Natural killer cell (primary cell): ENCODE data around the gene RDH13. TPM values are rescaled to one million over a fixed set of nuclear protein-coding genes. Genes with fewer than 3 reads are reported as not detected.

Source experiments
- ATAC-seq, 3 donors: fragments of 150-1000 bp in 2 of 3; fragments of 200-7000 bp in 1 of 3; cut with Tn5 transposase; 1 replicate in 1 of 3; 2 replicates in 2 of 3; pipeline ENCODE4 v1.10.0; 2021; ENCODE audit warnings: mild to moderate bottlenecking in 2 of 3, moderate library complexity in 2 of 3
- DNase-seq, 2 donors: peaks; one replicate each; pipeline versions ENCODE4 v3.0.0 to v3.0.0-alpha.2; 2013 to 2021; ENCODE audit warnings: mixed read lengths in 1 of 2
- H3K27ac ChIP-seq: one replicate; pipeline ENCODE4 v1.5.1; 2013; ENCODE audit warnings: mild to moderate bottlenecking, low read length
- H3K27me3 ChIP-seq: one replicate; pipeline ENCODE4 v1.6.1; 2013; ENCODE audit warnings: low read length; ENCODE audit not compliant: control insufficient read depth, insufficient read depth
- H3K36me3 ChIP-seq: one replicate; pipeline ENCODE4 v1.6.1; 2013; ENCODE audit warnings: low read length; ENCODE audit not compliant: control insufficient read depth, insufficient read depth
- H3K4me1 ChIP-seq: one replicate; pipeline ENCODE4 v1.6.1; 2013; ENCODE audit warnings: low read length; ENCODE audit not compliant: control insufficient read depth, insufficient read depth
- H3K4me3 ChIP-seq: one replicate; pipeline ENCODE4 v1.5.1; 2013; ENCODE audit warnings: low read length
- H3K9me3 ChIP-seq: one replicate; pipeline ENCODE4 v1.6.1; 2013; ENCODE audit warnings: low read length; ENCODE audit not compliant: control insufficient read depth, insufficient read depth
- H3K27ac Mint-ChIP-seq, 2 donors: one replicate each; pipeline ENCODE4 v1.8.0; 2022; ENCODE audit warnings: mild to moderate bottlenecking in 2 of 2, mixed read lengths in 2 of 2, moderate library complexity in 1 of 2
- H3K27me3 Mint-ChIP-seq, 2 donors: one replicate each; pipeline ENCODE4 v1.8.0; 2022; ENCODE audit warnings: low read depth in 2 of 2, mixed read lengths in 2 of 2
- H3K36me3 Mint-ChIP-seq: one replicate; pipeline ENCODE4 v1.8.0; 2022; ENCODE audit warnings: mixed read lengths
- H3K4me1 Mint-ChIP-seq, 2 donors: one replicate each; pipeline ENCODE4 v1.8.0; 2022; ENCODE audit warnings: mixed read lengths in 2 of 2
- H3K4me3 Mint-ChIP-seq: one replicate; pipeline ENCODE4 v1.8.0; 2022; ENCODE audit warnings: mild to moderate bottlenecking, moderate library complexity, mixed read lengths
- H3K9me3 Mint-ChIP-seq, 2 donors: one replicate each; pipeline ENCODE4 v1.8.0; 2022; ENCODE audit warnings: mixed read lengths in 2 of 2
- WGBS: methylation state at CpG from one replicate; pipeline ENCODE4 v1.1.7; 2013; ENCODE audit warnings: missing lambda C conversion rate; ENCODE audit not compliant: insufficient coverage; 5-methylcytosine and 5-hydroxymethylcytosine counted together
- intact Hi-C: fragments of 100-400 bp; cut with micrococcal nuclease; formaldehyde crosslinking; loops from one replicate; pipeline ENCODE4 v1.14.2; 2022
- total RNA-seq, 4 donors: library from RNA; stranded (reverse); fragments of 120-200 nt in 1 of 4; gene quantifications; one replicate each; pipeline versions ENCODE4 v1.2.3 to v1.2.4, GENCODE V29; 2013 to 2022
- TF ChIP-seq, protein P1 (sequence below): fragments of 200-600 bp; IDR thresholded peaks from one replicate; pipeline ENCODE4 v1.8.0; 2022; ENCODE audit warnings: antibody characterized with exemption

RDH13 gene
- total RNA-seq, 3 donors from 2014 or later (not counting 1 experiment from before 2014, with no cell fraction given): 18.2 to 25.3 (median 19.3) TPM

GRCh38 chr19:55079400-55080038 lies 16.6 kb upstream of the RDH13 start:
- H3K9me3 Mint-ChIP-seq: no peaks in the 10 kb centered on the region
- peaks cover 21% of the 10 kb centered on the region for H3K27me3 ChIP-seq
- peaks cover 0 to 15% of the 10 kb centered on the region in 2 donors for H3K27me3 Mint-ChIP-seq
- intact Hi-C loops: loop anchor here (5.0 to 10.0 kb wide), 2 partner anchors 38 to 85 kb away; partner anchors contain the start of genes DNAAF3 and PPP1R12C
- no peaks in the 10 kb centered on the region for H3K36me3 ChIP-seq
- H3K4me3 Mint-ChIP-seq: peak overlapping the region; percentile 89
- peaks cover 38% of the 10 kb centered on the region for H3K4me1 ChIP-seq
- H3K27ac Mint-ChIP-seq: peak overlapping the region in 1 of 2 donors; percentile 91
- peaks cover 22 to 37% of the 10 kb centered on the region in 2 donors for H3K4me1 Mint-ChIP-seq
- ATAC-seq (no peak), DNase-seq (no peak)
- H3K36me3 Mint-ChIP-seq: no peaks in the 10 kb centered on the region
- WGBS: 89% methylated on average over 19 of the region's 19 CpGs
- no peak overlapping the region for H3K27ac ChIP-seq
- H3K9me3 ChIP-seq: no peaks in the 10 kb centered on the region
- TF ChIP-seq, protein P1, sequence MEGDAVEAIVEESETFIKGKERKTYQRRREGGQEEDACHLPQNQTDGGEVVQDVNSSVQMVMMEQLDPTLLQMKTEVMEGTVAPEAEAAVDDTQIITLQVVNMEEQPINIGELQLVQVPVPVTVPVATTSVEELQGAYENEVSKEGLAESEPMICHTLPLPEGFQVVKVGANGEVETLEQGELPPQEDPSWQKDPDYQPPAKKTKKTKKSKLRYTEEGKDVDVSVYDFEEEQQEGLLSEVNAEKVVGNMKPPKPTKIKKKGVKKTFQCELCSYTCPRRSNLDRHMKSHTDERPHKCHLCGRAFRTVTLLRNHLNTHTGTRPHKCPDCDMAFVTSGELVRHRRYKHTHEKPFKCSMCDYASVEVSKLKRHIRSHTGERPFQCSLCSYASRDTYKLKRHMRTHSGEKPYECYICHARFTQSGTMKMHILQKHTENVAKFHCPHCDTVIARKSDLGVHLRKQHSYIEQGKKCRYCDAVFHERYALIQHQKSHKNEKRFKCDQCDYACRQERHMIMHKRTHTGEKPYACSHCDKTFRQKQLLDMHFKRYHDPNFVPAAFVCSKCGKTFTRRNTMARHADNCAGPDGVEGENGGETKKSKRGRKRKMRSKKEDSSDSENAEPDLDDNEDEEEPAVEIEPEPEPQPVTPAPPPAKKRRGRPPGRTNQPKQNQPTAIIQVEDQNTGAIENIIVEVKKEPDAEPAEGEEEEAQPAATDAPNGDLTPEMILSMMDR: no peak
- H3K4me3 ChIP-seq: no peak overlapping the region

GRCh38 chr19:55078996-55079395 lies 16.0 kb upstream of the RDH13 start:
- H3K4me1 Mint-ChIP-seq: peaks cover 22 to 37% of the 10 kb centered on the region in 2 donors
- 92% methylated on average over 5 of the region's 5 CpGs for WGBS
- no peaks in the 10 kb centered on the region for H3K9me3 ChIP-seq
- ATAC-seq (no peak), DNase-seq (no peak)
- no peaks in the 10 kb centered on the region for H3K9me3 Mint-ChIP-seq
- H3K4me3 Mint-ChIP-seq: peak overlapping the region; percentile 66
- intact Hi-C loops: no loop called here
- H3K27ac Mint-ChIP-seq: peak overlapping the region in 1 of 2 donors; percentile 91
- H3K27ac ChIP-seq: no peak overlapping the region
- H3K27me3 ChIP-seq: peaks cover 17% of the 10 kb centered on the region
- TF ChIP-seq, protein P1: no peak
- no peaks in the 10 kb centered on the region for H3K36me3 Mint-ChIP-seq
- peaks cover 2 to 15% of the 10 kb centered on the region in 2 donors for H3K27me3 Mint-ChIP-seq
- no peak overlapping the region for H3K4me3 ChIP-seq
- H3K4me1 ChIP-seq: peaks cover 38% of the 10 kb centered on the region
- no peaks in the 10 kb centered on the region for H3K36me3 ChIP-seq

GRCh38 chr19:55077106-55077505 lies 14.2 kb upstream of the RDH13 start:
- H3K36me3 Mint-ChIP-seq: no peaks in the 10 kb centered on the region
- ATAC-seq: no peak
- peaks cover 15 to 29% of the 10 kb centered on the region in 2 donors for H3K4me1 Mint-ChIP-seq
- TF ChIP-seq, protein P1: no peak
- DNase-seq: no peak
- Histone ChIP-seq H3K9me3 (no peaks in the 10 kb centered on the region), H3K36me3 (no peaks in the 10 kb centered on the region), H3K4me3 (no peak overlapping the region), H3K27ac (no peak overlapping the region), H3K27me3 (peaks cover 6% of the 10 kb centered on the region), H3K4me1 (peaks cover 29% of the 10 kb centered on the region)
- peak overlapping the region; percentile 41 for H3K4me3 Mint-ChIP-seq
- 79% methylated on average over 2 of the region's 2 CpGs for WGBS
- intact Hi-C loops: no loop called here
- H3K27ac Mint-ChIP-seq: no peak overlapping the region
- peaks cover 7 to 12% of the 10 kb centered on the region in 2 donors for H3K27me3 Mint-ChIP-seq
- H3K9me3 Mint-ChIP-seq: no peaks in the 10 kb centered on the region

- Histone ChIP-seq H3K4me1 (peaks cover 21% of the 10 kb centered on the region), H3K27me3 (peaks cover 9% of the 10 kb centered on the region), H3K36me3 (no peaks in the 10 kb centered on the region), H3K27ac (no peak overlapping the region), H3K4me3 (no peak overlapping the region), H3K9me3 (no peaks in the 10 kb centered on the region)
- H3K9me3 Mint-ChIP-seq: no peaks in the 10 kb centered on the region
- H3K4me1 Mint-ChIP-seq: peaks cover 15 to 22% of the 10 kb centered on the region in 2 donors
- peaks cover 7 to 17% of the 10 kb centered on the region in 2 donors for H3K27me3 Mint-ChIP-seq
- ATAC-seq (no peak), DNase-seq (no peak)
- no peaks in the 10 kb centered on the region for H3K36me3 Mint-ChIP-seq
- no peak overlapping the region for H3K27ac Mint-ChIP-seq
- TF ChIP-seq, protein P1: no peak
- H3K4me3 Mint-ChIP-seq: no peak overlapping the region
- WGBS: 87% methylated on average over 12 of the region's 12 CpGs
- intact Hi-C loops: no loop called here
These were observed 13.4 kb upstream of the RDH13 start for GRCh38 chr19:55076321-55076720.
